Mucosa of stomach (tissue), 1 donor: Measurements from ENCODE around the gene ZNF280A.

Experiments used
- H3K27me3 ChIP-seq: one replicate; pipeline ENCODE4 v1.7.0; 2013; ENCODE audit warnings: mild to moderate bottlenecking, low read length; ENCODE audit not compliant: control insufficient read depth, insufficient read depth
- H3K36me3 ChIP-seq: one replicate; pipeline ENCODE4 v1.7.0; 2013; ENCODE audit warnings: low read length; ENCODE audit not compliant: control insufficient read depth, insufficient read depth
- H3K4me1 ChIP-seq: one replicate; pipeline ENCODE4 v1.7.0; 2013; ENCODE audit warnings: mild to moderate bottlenecking, low read length; ENCODE audit not compliant: control insufficient read depth, insufficient read depth
- H3K4me3 ChIP-seq: one replicate; pipeline ENCODE4 v1.7.0; 2013; ENCODE audit warnings: low read length
- H3K9ac ChIP-seq: one replicate; pipeline ENCODE4 v1.7.0; 2013; ENCODE audit warnings: mild to moderate bottlenecking, low read length, moderate library complexity
- H3K9me3 ChIP-seq: one replicate; pipeline ENCODE4 v1.7.0; 2013; ENCODE audit warnings: mild to moderate bottlenecking, low read length, moderate library complexity; ENCODE audit not compliant: control insufficient read depth
- donor health status: Pancreatic carcinoma.

Gene ZNF280A, protein sequence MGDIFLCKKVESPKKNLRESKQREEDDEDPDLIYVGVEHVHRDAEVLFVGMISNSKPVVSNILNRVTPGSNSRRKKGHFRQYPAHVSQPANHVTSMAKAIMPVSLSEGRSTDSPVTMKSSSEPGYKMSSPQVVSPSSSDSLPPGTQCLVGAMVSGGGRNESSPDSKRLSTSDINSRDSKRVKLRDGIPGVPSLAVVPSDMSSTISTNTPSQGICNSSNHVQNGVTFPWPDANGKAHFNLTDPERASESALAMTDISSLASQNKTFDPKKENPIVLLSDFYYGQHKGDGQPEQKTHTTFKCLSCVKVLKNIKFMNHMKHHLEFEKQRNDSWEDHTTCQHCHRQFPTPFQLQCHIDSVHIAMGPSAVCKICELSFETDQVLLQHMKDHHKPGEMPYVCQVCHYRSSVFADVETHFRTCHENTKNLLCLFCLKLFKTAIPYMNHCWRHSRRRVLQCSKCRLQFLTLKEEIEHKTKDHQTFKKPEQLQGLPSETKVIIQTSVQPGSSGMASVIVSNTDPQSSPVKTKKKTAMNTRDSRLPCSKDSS

GRCh38 chr22:22520020-22520656 lies at the start of gene ZNF280A:
Gene ZNF280A, minus strand, starts transcription at chr22:22520270. Its CDS starts 4,640 bp downstream, at chr22:22515630.
- Histone ChIP-seq H3K27me3 (no peaks in the 10 kb centered on the region), H3K9ac (no peak within 1 kb of the TSS), H3K4me3 (no peak within 1 kb of the TSS), H3K36me3 (no peaks in the 10 kb centered on the region), H3K9me3 (no peaks in the 10 kb centered on the region), H3K4me1 (peaks cover 4% of the 10 kb centered on the region)

DNA sequence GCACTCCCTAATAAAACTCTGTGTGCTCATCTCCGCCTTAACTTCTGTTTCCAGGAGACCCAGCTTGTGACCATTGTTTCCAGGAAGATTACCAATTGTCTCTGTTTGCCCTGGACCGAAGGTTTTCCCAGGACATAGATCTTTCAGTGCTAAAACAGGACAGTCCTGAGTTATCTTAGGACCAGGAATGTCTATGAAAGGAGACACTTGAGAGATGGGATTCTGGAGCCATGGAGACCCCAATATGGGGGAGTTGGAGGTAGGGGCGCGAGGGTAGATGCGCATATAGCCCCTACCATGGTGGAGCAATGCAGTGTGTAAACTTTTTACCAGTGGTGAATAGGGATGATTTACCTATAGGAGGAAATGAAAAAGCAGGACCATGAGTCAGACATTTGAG lies 49.1 kb upstream of the ZNF280A start:
- H3K9me3 ChIP-seq = no peaks in the 10 kb centered on the region
- H3K4me1 ChIP-seq = no peaks in the 10 kb centered on the region
- H3K9ac ChIP-seq = no peak overlapping the region
- H3K27me3 ChIP-seq = no peaks in the 10 kb centered on the region
- no peak overlapping the region for H3K4me3 ChIP-seq
- no peaks in the 10 kb centered on the region for H3K36me3 ChIP-seq

DNA sequence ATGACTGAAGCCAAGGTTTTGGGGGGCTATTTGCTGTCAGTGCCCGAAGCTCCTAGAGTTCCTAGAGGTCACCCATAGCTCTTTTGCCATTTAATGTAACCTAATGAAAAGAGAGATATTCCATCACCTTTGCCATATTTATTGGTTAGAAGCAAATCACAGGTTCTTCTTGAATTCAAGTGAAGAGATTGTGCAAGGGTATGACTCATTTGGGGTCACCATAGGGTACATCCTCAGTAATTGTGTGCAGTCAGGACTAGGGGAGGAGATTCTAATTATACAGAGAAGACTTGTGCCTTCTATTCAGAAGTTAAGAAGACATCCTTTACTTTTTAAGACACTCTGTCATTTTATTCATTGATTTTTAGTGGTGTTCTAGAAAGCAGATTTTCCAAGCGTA lies 45.9 kb upstream of the ZNF280A start:
- no peaks in the 10 kb centered on the region for H3K9me3 ChIP-seq
- H3K4me1 ChIP-seq = no peaks in the 10 kb centered on the region
- no peak overlapping the region for H3K9ac ChIP-seq
- H3K4me3 ChIP-seq = no peak overlapping the region
- H3K36me3 ChIP-seq = no peaks in the 10 kb centered on the region
- no peaks in the 10 kb centered on the region for H3K27me3 ChIP-seq

GRCh38 chr22:22558972-22559603 lies 39.0 kb upstream of the ZNF280A start, which contains the start of gene PRAME:
Gene PRAME, minus strand, starts transcription at chr22:22559265. Its CDS starts 2,433 bp downstream, at chr22:22556832.
- Histone ChIP-seq H3K9ac (no peak within 1 kb of the TSS), H3K27me3 (no peaks in the 10 kb centered on the region), H3K4me1 (peaks cover 4% of the 10 kb centered on the region), H3K4me3 (no peak within 1 kb of the TSS), H3K9me3 (no peaks in the 10 kb centered on the region), H3K36me3 (no peaks in the 10 kb centered on the region)

- Histone ChIP-seq H3K36me3 (no peaks in the 10 kb centered on the region), H3K4me1 (peaks cover 4% of the 10 kb centered on the region), H3K9me3 (no peaks in the 10 kb centered on the region), H3K4me3 (no peak overlapping the region), H3K9ac (no peak overlapping the region), H3K27me3 (no peaks in the 10 kb centered on the region)
These were observed 38.3 kb upstream of the ZNF280A start for GRCh38 chr22:22558071-22558971.

GRCh38 chr22:22556995-22557925 lies 37.2 kb upstream of the ZNF280A start:
- H3K4me1 ChIP-seq = peaks cover 4% of the 10 kb centered on the region
- no peak overlapping the region for H3K9ac ChIP-seq
- H3K36me3 ChIP-seq = no peaks in the 10 kb centered on the region
- no peaks in the 10 kb centered on the region for H3K27me3 ChIP-seq
- H3K4me3 ChIP-seq = no peak overlapping the region
- H3K9me3 ChIP-seq = no peaks in the 10 kb centered on the region

DNA sequence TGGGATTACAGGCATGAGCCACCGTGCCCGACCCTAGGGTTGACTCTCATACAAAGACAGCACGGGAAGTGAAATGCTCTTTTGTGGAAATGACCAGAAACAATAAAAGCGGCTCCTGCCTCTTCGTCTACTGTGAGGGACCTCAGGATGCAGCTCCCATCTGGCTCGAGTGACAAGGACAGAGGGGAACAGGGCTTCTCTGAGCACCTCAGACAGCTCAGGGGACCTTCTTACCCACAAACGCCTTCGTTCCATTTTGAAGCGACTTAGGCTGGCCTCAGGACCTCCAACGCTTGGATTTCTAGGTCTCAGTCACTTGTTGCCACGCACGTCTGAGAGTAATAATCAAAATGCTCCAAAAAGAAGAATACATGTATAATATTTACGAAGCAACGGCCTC lies 36.5 kb upstream of the ZNF280A start:
- Histone ChIP-seq H3K27me3 (no peaks in the 10 kb centered on the region), H3K4me1 (peaks cover 4% of the 10 kb centered on the region), H3K4me3 (no peak overlapping the region), H3K9ac (no peak overlapping the region), H3K9me3 (no peaks in the 10 kb centered on the region), H3K36me3 (no peaks in the 10 kb centered on the region)

- Histone ChIP-seq H3K4me1 (peaks cover 4% of the 10 kb centered on the region), H3K36me3 (no peaks in the 10 kb centered on the region), H3K27me3 (no peaks in the 10 kb centered on the region), H3K9ac (no peak overlapping the region), H3K4me3 (no peak overlapping the region), H3K9me3 (no peaks in the 10 kb centered on the region)
These were observed 35.5 kb upstream of the ZNF280A start for GRCh38 chr22:22555596-22555995.

GRCh38 chr22:22554587-22555284 lies 34.7 kb upstream of the ZNF280A start:
- Histone ChIP-seq H3K9me3 (no peaks in the 10 kb centered on the region), H3K4me1 (peaks cover 4% of the 10 kb centered on the region), H3K4me3 (no peak overlapping the region), H3K27me3 (no peaks in the 10 kb centered on the region), H3K36me3 (no peaks in the 10 kb centered on the region), H3K9ac (no peak overlapping the region)

DNA sequence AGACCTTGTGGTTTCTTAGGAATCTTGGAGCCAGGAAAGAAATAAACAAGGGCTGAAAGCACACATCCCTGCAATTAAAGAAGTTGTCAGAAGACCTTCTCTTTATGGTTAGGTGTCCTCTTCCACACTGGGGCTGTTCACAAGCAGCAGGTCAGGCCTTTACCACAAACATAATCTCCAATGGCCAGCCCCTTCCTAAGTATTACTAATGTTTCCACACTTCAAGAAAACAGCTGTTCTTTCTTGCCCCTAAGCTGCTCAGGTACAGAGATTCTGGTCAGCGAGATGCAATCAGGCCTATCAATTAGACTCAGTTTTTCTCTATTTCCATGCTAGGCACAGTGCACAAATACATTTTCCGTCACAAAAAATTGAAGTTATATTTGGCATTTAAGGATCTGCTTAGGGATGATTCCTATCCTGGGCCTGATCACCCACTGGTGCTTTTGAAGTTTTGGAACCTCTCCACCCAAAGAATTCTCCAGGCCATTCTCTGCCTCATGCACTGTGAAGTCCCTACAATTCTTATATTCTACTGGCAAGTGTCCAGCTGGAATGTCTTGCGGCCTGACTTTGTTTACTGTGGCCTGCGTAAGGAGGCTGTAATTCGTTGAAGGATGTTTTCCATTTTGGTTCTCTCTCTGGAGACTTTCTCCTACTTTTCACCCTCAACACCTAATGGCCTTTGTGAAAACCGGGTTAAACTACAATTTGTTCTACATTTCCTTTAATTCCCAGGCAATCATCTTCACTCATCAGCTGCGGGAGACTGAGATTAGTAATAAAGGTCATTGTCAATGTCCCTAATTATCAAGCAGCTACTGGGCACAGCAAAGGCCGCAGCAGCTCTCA lies 33.9 kb upstream of the ZNF280A start:
- Histone ChIP-seq H3K9me3 (no peaks in the 10 kb centered on the region), H3K4me1 (no peaks in the 10 kb centered on the region)

More for the DNA sequence above, 33.9 kb upstream of the ZNF280A start:
- Histone ChIP-seq H3K4me3 (no peak overlapping the region), H3K27me3 (no peaks in the 10 kb centered on the region), H3K9ac (no peak overlapping the region), H3K36me3 (no peaks in the 10 kb centered on the region)
